Choroid plexus epithelial cell (primary cell): ENCODE data around the gene DDX4.

ENCODE experiments used
- DNase-seq: peaks from one replicate; pipeline ENCODE4 v3.0.0-alpha.2; 2010; ENCODE audit warnings: low read depth
- H3K4me3 ChIP-seq: 2 replicates; pipeline ENCODE4 v1.5.1; 2011; ENCODE audit warnings: low read depth, mild to moderate bottlenecking, control low read depth, low read length, moderate library complexity
- CTCF ChIP-seq: conservative IDR thresholded peaks from 2 replicates; pipeline ENCODE4 v1.5.1; 2011; ENCODE audit warnings: low read depth, mild to moderate bottlenecking, control low read depth, inconsistent platforms, low read length, moderate library complexity

The DDX4 gene

DNA sequence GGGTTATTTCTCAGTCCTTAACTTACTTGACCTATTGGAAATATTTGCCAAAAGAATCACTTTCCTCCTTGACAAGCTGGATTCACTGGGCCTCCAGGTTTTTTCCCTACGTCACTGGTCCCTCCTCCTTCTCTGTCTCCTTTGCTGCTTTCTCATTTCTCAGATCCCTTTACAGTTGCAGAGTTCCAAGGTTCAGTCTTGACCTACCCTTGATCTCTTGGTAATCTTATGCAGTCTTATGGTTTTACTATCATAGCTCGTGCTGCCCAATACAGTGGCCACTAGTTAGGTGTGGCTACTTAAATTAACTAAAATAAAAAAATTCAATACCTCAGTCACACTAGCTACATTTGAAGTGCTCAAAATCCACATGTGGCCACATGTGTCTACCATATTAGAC lies 37.1 kb upstream of the DDX4 start:
- H3K4me3 ChIP-seq = no peak overlapping the region
- no peak for TF ChIP-seq CTCF
- DNase-seq = no peak

- no peak for TF ChIP-seq CTCF
- DNase-seq = no peak
Measured at GRCh38 chr5:55701462-55702103, 36.3 kb upstream of the DDX4 start.

DNA sequence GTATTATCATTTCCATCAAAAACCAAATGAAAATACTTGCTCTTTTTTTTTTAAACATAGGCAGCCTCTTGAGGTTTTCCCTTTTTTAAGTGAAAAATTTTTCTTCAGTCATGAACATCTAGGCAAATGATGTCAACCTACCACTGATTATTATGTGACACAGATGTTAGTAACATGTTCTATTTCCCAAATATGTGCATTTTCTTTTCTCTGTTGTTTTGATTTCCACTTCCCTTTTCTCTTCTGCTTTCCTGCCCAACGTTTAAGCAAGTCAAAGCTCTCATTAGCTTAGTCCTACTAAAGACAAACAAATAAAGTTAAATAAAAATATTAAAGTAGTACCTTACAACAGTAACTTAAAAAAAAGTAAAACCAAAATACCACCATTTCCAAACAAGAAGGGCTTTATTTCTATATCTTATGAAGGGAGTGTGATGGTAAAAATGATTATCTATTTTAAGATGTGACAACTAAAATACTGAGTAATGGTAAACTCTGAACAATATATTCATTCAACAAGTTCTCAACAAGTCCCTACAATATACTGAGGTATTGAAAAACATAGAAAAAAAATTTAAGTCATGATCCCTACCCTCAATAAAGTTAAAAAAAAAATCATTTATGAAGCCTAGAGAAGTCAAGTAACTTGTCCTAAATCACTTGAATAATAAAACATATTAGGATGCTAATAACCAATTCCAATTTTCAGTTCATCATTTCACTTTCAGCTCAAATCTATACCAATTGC lies 35.1 kb upstream of the DDX4 start:
- no peak for TF ChIP-seq CTCF
- no peak overlapping the region for H3K4me3 ChIP-seq
- no peak for DNase-seq

More at GRCh38 chr5:55701462-55702103, 36.3 kb upstream of the DDX4 start:
- no peak overlapping the region for H3K4me3 ChIP-seq

GRCh38 chr5:55706230-55706629 lies 31.6 kb upstream of the DDX4 start:
- DNase-seq = no peak
- H3K4me3 ChIP-seq = no peak overlapping the region
- TF ChIP-seq CTCF = no peak

- TF ChIP-seq CTCF = no peak
Measured at GRCh38 chr5:55708732-55709131, 29.1 kb upstream of the DDX4 start.

DNA sequence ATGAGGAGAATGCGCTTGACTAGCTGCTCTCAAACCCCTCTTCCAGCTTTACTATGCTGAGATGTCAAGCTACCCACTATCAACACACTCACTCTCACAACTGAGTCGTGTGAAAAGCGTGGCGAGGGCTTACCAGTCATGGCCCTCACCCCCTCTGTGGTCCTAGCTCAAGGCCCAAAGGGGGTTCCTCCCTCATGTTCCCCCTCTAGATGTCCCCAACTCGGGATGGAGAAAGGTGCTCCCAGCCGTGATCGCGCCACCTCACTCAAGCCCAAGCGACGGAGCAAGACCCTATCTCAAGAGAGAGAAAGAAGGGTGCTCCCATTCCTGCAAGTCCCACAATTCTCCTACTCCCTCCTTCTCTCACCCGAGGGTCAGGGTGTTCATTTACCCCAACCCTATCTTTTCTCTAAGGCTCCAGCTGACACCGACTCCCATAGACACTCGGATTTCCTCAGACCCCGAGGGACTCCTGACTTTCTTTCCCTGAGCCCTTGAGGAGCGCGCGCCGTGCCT lies 26.3 kb upstream of the DDX4 start:
- DNase-seq = peak; percentile 8
- TF ChIP-seq CTCF = no peak
- H3K4me3 ChIP-seq = peak overlapping the region; percentile 98

More at GRCh38 chr5:55708732-55709131, 29.1 kb upstream of the DDX4 start:
- H3K4me3 ChIP-seq = no peak overlapping the region
- peak; percentile 6 for DNase-seq
